ENCODE results near the gene PAQR5. TPM values are rescaled to one million over a fixed set of nuclear protein-coding genes. Genes with fewer than 3 reads are reported as not detected.

PAQR5 gene
- total and polyA plus RNA-seq, 2 donors from 2014 or later = 32.7 to 51.3 TPM

DNA sequence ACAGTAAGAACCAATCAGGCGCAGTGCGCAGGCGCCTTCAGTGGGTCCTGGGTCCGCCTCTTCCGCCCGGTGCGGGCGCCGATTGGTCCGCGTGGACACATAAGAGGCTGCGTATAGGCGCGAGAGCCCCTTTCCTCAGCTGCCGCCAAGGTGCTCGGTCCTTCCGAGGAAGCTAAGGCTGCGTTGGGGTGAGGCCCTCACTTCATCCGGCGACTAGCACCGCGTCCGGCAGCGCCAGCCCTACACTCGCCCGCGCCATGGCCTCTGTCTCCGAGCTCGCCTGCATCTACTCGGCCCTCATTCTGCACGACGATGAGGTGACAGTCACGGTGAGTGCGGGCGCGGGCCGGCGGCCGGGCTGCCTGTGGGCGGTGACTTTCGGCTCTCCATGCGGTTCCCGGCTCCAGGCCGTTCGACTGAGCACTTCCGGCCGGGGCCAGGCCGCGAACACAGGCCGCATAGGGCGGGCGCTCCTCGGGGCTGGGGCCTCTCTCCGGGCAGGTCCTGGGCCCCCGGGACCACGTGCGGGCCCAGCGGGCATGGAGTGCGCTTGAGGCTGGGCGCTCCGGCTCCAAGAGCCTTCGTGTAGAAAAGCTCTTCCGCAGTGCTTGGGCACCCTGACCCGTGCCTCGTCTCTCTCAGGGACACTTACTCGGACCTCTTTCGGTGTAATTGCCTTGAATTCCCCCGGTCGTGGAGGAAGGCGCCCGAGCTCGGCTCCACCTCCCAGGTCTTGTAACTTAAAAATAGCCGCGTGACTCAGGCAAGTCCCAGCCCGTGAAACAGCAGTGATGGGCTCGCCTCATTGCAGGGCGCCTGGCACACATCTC, 154.2 kb downstream of the PAQR5 start, which contains the start of gene RPLP1:
Gene RPLP1 (plus strand): TSS at position 127 of the 830 bp plus-strand sequence. CDS start 131 bp downstream, at position 258.
- FAIRE-seq = peak; percentile 38

DNA sequence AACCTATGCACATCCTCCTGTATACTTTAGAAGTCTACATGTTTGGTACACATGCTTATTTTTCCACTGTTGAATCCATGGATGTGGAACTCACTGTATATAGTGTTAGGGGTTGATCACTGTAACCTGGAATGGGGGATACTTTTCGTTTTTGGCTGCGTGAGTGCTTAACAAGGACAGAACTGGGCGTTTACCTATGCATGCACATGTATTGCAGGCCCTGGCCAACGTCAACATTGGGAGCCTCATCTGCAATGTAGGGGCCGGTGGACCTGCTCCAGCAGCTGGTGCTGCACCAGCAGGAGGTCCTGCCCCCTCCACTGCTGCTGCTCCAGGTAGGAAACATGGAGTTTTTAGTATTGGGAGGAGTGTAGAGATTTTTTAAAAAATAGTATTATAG, 156.2 kb downstream of the PAQR5 start:
- no peaks in the 10 kb centered on the region for H3K27me3 ChIP-seq (ENCODE audit: control insufficient read depth, insufficient read depth, low read length)
- intact Hi-C loops (cut with DNase I) = no loop called here
- TF ChIP-seq, protein P1, sequence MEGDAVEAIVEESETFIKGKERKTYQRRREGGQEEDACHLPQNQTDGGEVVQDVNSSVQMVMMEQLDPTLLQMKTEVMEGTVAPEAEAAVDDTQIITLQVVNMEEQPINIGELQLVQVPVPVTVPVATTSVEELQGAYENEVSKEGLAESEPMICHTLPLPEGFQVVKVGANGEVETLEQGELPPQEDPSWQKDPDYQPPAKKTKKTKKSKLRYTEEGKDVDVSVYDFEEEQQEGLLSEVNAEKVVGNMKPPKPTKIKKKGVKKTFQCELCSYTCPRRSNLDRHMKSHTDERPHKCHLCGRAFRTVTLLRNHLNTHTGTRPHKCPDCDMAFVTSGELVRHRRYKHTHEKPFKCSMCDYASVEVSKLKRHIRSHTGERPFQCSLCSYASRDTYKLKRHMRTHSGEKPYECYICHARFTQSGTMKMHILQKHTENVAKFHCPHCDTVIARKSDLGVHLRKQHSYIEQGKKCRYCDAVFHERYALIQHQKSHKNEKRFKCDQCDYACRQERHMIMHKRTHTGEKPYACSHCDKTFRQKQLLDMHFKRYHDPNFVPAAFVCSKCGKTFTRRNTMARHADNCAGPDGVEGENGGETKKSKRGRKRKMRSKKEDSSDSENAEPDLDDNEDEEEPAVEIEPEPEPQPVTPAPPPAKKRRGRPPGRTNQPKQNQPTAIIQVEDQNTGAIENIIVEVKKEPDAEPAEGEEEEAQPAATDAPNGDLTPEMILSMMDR (IDR thresholded peaks at IDR 0.05; ENCODE audit: borderline replicate concordance, extremely low read depth, insufficient read depth) = no peak
- DNase-seq (no peak), FAIRE-seq (no peak)
- H3K9me3 ChIP-seq (ENCODE audit: control insufficient read depth in 2 of 3, insufficient read depth in 1 of 3, low read length in 3 of 3) = no peaks in the 10 kb centered on the region
- H3K36me3 ChIP-seq (ENCODE audit: control insufficient read depth in 2 of 3, insufficient read depth in 3 of 3, low read length in 3 of 3) = peaks cover 0 to 18% (median 14%) of the 10 kb centered on the region in 3 donors
- H3K9ac ChIP-seq (ENCODE audit: low read length in 3 of 3) = no peak overlapping the region
- H3K4me3 ChIP-seq (ENCODE audit: low read length in 3 of 3) = peak overlapping the region in 1 of 3 donors; percentile 95
- H3K27ac ChIP-seq (ENCODE audit: low read depth in 2 of 2, low read length in 2 of 2) = no peak overlapping the region
- peaks cover 0 to 12% (median 3%) of the 10 kb centered on the region in 3 donors for H3K4me1 ChIP-seq (ENCODE audit: control insufficient read depth in 2 of 3, insufficient read depth in 2 of 3, low read depth in 1 of 3, low read length in 3 of 3)

More for the DNA sequence above, 154.2 kb downstream of the PAQR5 start, which contains the start of gene RPLP1:
- Histone ChIP-seq H3K9ac (ENCODE audit: low read length in 3 of 3) (peak within 1 kb of the TSS; percentile 70 to 96 (median 77)), H3K27ac (ENCODE audit: low read depth in 2 of 2, low read length in 2 of 2) (peak within 1 kb of the TSS; percentile 89 to 93), H3K9me3 (ENCODE audit: control insufficient read depth in 2 of 3, insufficient read depth in 1 of 3, low read length in 3 of 3) (no peaks in the 10 kb centered on the region), H3K4me1 (ENCODE audit: control insufficient read depth in 2 of 3, insufficient read depth in 2 of 3, low read depth in 1 of 3, low read length in 3 of 3) (peaks cover 0 to 12% (median 3%) of the 10 kb centered on the region in 3 donors), H3K4me3 (ENCODE audit: low read length in 3 of 3) (peak within 1 kb of the TSS; percentile 81 to 95 (median 87)), H3K27me3 (ENCODE audit: control insufficient read depth, insufficient read depth, low read length) (no peaks in the 10 kb centered on the region), H3K36me3 (ENCODE audit: control insufficient read depth in 2 of 3, insufficient read depth in 3 of 3, low read length in 3 of 3) (peaks cover 0 to 18% (median 14%) of the 10 kb centered on the region in 3 donors)
- intact Hi-C loops (cut with DNase I) = no loop called here
- DNase-seq = peak; percentile 96 to 99 (median 99)
- TF ChIP-seq, protein P1 (IDR thresholded peaks at IDR 0.05; ENCODE audit: borderline replicate concordance, extremely low read depth, insufficient read depth) = no peak

DNA sequence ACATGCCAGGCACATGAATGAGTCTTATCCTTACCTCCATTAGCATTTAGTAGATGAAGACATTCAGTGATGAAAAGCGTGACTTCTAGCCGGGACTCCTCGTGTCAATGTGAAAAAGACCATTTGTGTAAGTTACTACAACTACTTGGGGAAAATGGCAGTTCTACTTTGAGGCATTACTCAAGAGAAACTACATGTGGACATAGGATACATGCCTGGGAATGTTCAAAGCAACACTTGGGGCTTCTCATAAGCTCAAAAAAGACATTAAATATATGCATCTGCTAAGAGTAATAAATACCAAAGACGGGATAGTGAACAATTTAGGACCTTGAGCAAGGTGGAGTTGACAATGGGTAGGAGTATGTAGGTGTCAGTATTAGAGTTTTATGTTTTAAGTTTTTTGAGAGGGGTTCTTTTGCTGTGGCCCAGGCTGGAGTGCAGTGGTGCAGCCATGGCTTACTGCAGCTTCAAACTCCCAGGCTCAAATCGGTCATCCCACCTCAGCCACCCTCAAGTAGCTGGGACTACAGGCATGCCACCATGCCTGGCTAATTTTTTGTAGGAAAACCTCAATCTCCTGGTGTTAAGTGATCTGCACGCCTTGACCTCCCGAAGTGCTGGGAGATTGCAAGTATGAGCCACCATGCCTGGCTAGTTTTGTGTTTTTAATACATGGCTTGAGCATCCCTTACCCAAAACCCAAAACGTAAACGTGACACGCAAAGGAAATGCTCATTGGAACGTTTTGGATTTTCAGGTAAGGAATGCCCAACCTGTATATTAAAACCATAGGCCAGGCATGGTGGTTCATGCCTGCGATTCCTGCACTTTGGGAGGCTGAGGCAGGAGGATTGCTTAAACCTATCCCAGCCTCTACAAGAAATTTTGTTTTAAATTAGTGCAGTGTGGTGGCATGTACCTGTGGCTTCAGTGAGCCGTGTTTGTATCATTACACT, 157.8 kb downstream of the PAQR5 start:
- Histone ChIP-seq H3K27ac (ENCODE audit: low read depth in 2 of 2, low read length in 2 of 2) (no peak overlapping the region), H3K4me1 (ENCODE audit: control insufficient read depth in 2 of 3, insufficient read depth in 2 of 3, low read depth in 1 of 3, low read length in 3 of 3) (peaks cover 0 to 12% (median 12%) of the 10 kb centered on the region in 3 donors), H3K4me3 (ENCODE audit: low read length in 3 of 3) (no peak overlapping the region), H3K9ac (ENCODE audit: low read length in 3 of 3) (no peak overlapping the region), H3K27me3 (ENCODE audit: control insufficient read depth, insufficient read depth, low read length) (no peaks in the 10 kb centered on the region), H3K9me3 (ENCODE audit: control insufficient read depth in 2 of 3, insufficient read depth in 1 of 3, low read length in 3 of 3) (no peaks in the 10 kb centered on the region), H3K36me3 (ENCODE audit: control insufficient read depth in 2 of 3, insufficient read depth in 3 of 3, low read length in 3 of 3) (peaks cover 0 to 18% (median 14%) of the 10 kb centered on the region in 3 donors)
- DNase-seq (no peak), FAIRE-seq (no peak)
- intact Hi-C loops (cut with DNase I) = no loop called here
- TF ChIP-seq, protein P1 (IDR thresholded peaks at IDR 0.05; ENCODE audit: borderline replicate concordance, extremely low read depth, insufficient read depth) = no peak

Other genes starting within 250 kb of the PAQR5 start
- 18.0 TPM for gene GLCE, start 138.3 kb upstream of the PAQR5 start, total RNA-seq
- 14.9 TPM for gene GLCE, start 138.3 kb upstream of the PAQR5 start, polyA plus RNA-seq (ENCODE audit: insufficient read depth, low read depth, low replicate concordance)
- gene KIF23, start 115.4 kb downstream of the PAQR5 start, total RNA-seq = 2.5 TPM
- gene KIF23, start 115.4 kb downstream of the PAQR5 start, polyA plus RNA-seq (ENCODE audit: insufficient read depth, low read depth, low replicate concordance) = 3.6 TPM
- 1,303 TPM for gene RPLP1, start 153.9 kb downstream of the PAQR5 start, total RNA-seq
- gene RPLP1, start 153.9 kb downstream of the PAQR5 start, polyA plus RNA-seq (ENCODE audit: insufficient read depth, low read depth, low replicate concordance) = 2,805 TPM